H9 (cell line): ENCODE results near the gene PPP1R27. TPM values are rescaled to one million over a fixed set of nuclear protein-coding genes. Genes with fewer than 3 reads are reported as not detected.

Source experiments
- DNase-seq: peaks from one replicate; pipeline ENCODE4 v3.0.0-alpha.2; 2017
- H2AFZ ChIP-seq: one replicate; pipeline ENCODE4 v1.6.1; 2013; ENCODE audit warnings: mild to moderate bottlenecking, low read length, control low read depth, moderate library complexity
- H2AK5ac ChIP-seq: 2 replicates; pipeline ENCODE4 v1.6.1; 2013; ENCODE audit warnings: low read length, control low read depth, mixed read lengths; ENCODE audit not compliant: insufficient read length
- H2BK120ac ChIP-seq: one replicate; pipeline ENCODE4 v1.6.1; 2013; ENCODE audit warnings: low read depth, mild to moderate bottlenecking, low read length, control low read depth, inconsistent platforms; ENCODE audit not compliant: poor library complexity, severe bottlenecking
- H2BK12ac ChIP-seq: 2 replicates; pipeline ENCODE4 v1.6.1; 2013; ENCODE audit warnings: low read length, control low read depth, mixed read lengths, low read depth; ENCODE audit not compliant: insufficient read length
- H2BK15ac ChIP-seq: 2 replicates; pipeline ENCODE4 v1.6.1; 2013; ENCODE audit warnings: low read depth, low read length, control low read depth
- H2BK20ac ChIP-seq: one replicate; pipeline ENCODE4 v1.6.1; 2013; ENCODE audit warnings: low read depth, mild to moderate bottlenecking, low read length, control low read depth, inconsistent platforms; ENCODE audit not compliant: poor library complexity, severe bottlenecking
- H2BK5ac ChIP-seq: 2 replicates; pipeline ENCODE4 v1.6.1; 2013; ENCODE audit warnings: low read length, control low read depth, mixed read lengths; ENCODE audit not compliant: insufficient read length
- H3K14ac ChIP-seq: 2 replicates; pipeline ENCODE4 v1.6.1; 2013; ENCODE audit warnings: low read length, control low read depth; ENCODE audit not compliant: insufficient read depth
- H3K18ac ChIP-seq: 2 replicates; pipeline ENCODE4 v1.6.1; 2013; ENCODE audit warnings: low read depth, mild to moderate bottlenecking, mixed read lengths, low read length, control low read depth; ENCODE audit not compliant: insufficient read length
- H3K23ac ChIP-seq: 2 replicates; pipeline ENCODE4 v1.6.1; 2013; ENCODE audit warnings: low read length, control low read depth, mixed read lengths, low read depth; ENCODE audit not compliant: insufficient read length
- H3K23me2 ChIP-seq: 2 replicates; pipeline ENCODE4 v1.6.1; 2013; ENCODE audit warnings: low read depth, mild to moderate bottlenecking, mixed read lengths, low read length, control low read depth; ENCODE audit not compliant: insufficient read length, poor library complexity, severe bottlenecking
- H3K27ac ChIP-seq: 2 replicates; pipeline ENCODE4 v1.5.1; 2013; ENCODE audit warnings: low read length, control low read depth, mixed read lengths, low read depth; ENCODE audit not compliant: insufficient read length
- H3K27me3 ChIP-seq: 2 replicates; pipeline ENCODE4 v1.6.1; 2013; ENCODE audit warnings: low read length, control low read depth, inconsistent platforms; ENCODE audit not compliant: insufficient read depth
- H3K4ac ChIP-seq: 2 replicates; pipeline ENCODE4 v1.6.1; 2013; ENCODE audit warnings: low read depth, mild to moderate bottlenecking, control low read depth, inconsistent platforms, low read length, moderate library complexity
- H3K4me1 ChIP-seq: 2 replicates; pipeline ENCODE4 v1.6.1; 2013; ENCODE audit warnings: low read length, control low read depth, inconsistent platforms; ENCODE audit not compliant: insufficient read depth
- H3K4me2 ChIP-seq: 2 replicates; pipeline ENCODE4 v1.6.1; 2013; ENCODE audit warnings: low read length, control low read depth, mixed read lengths; ENCODE audit not compliant: insufficient read length, insufficient read depth
- H3K56ac ChIP-seq: 2 replicates; pipeline ENCODE4 v1.6.1; 2013; ENCODE audit warnings: low read depth, mild to moderate bottlenecking, mixed read lengths, low read length, control low read depth; ENCODE audit not compliant: insufficient read length
- H3K79me1 ChIP-seq: 2 replicates; pipeline ENCODE4 v1.6.1; 2013; ENCODE audit warnings: low read depth, mild to moderate bottlenecking, moderate library complexity, low read length, control low read depth, inconsistent platforms; ENCODE audit not compliant: insufficient read depth, poor library complexity, severe bottlenecking
- H3K79me2 ChIP-seq: 2 replicates; pipeline ENCODE4 v1.6.1; 2013; ENCODE audit warnings: low read length, control low read depth, inconsistent platforms; ENCODE audit not compliant: insufficient read depth
- H3K9ac ChIP-seq: 2 replicates; pipeline ENCODE4 v1.6.1; 2013; ENCODE audit warnings: low read length, control low read depth, mixed read lengths; ENCODE audit not compliant: insufficient read length; ENCODE audit errors: extremely low read depth
- H3K9me3 ChIP-seq: one replicate; pipeline ENCODE4 v1.6.1; 2013; ENCODE audit warnings: low read depth, low read length, inconsistent platforms; ENCODE audit not compliant: control insufficient read depth
- H3T11ph ChIP-seq: one replicate; pipeline ENCODE4 v1.6.1; 2013; ENCODE audit warnings: mild to moderate bottlenecking, low read length, control low read depth, inconsistent platforms
- H4K20me1 ChIP-seq: one replicate; pipeline ENCODE4 v1.6.1; 2013; ENCODE audit not compliant: control insufficient read depth, insufficient read length, insufficient read depth
- H4K5ac ChIP-seq: 2 replicates; pipeline ENCODE4 v1.6.1; 2013; ENCODE audit warnings: low read depth, mild to moderate bottlenecking, mixed read lengths, low read length, control low read depth; ENCODE audit not compliant: insufficient read length
- H4K8ac ChIP-seq: replicated peaks from 2 replicates; pipeline ENCODE4 v1.6.1; 2013; ENCODE audit warnings: low read length, control low read depth, mixed read lengths, low read depth; ENCODE audit not compliant: insufficient read length
- H4K91ac ChIP-seq: 2 replicates; pipeline ENCODE4 v1.6.1; 2013; ENCODE audit warnings: low read depth, mild to moderate bottlenecking, moderate library complexity, mixed read lengths, low read length, control low read depth; ENCODE audit not compliant: insufficient read length
- H3K27ac Mint-ChIP-seq, 3 experiments: 2 replicates in 2 of 3; 3 replicates in 1 of 3; pipeline ENCODE4 v1.8.0; 2020 to 2021; ENCODE audit warnings: mixed read lengths in 3 of 3, mild to moderate bottlenecking in 1 of 3, moderate library complexity in 1 of 3
- H3K27me3 Mint-ChIP-seq: 2 replicates; pipeline ENCODE4 v1.8.0; 2021; ENCODE audit warnings: low read depth, mild to moderate bottlenecking, moderate library complexity, mixed read lengths
- H3K36me3 Mint-ChIP-seq, 3 experiments: 2 replicates in 2 of 3; 3 replicates in 1 of 3; pipeline ENCODE4 v1.8.0; 2020 to 2021; ENCODE audit warnings: low read depth in 3 of 3, mixed read lengths in 3 of 3; ENCODE audit not compliant: insufficient read depth in 1 of 3
- H3K4me1 Mint-ChIP-seq, 2 experiments: 2 replicates each; pipeline ENCODE4 v1.8.0; 2020; ENCODE audit warnings: mixed read lengths in 2 of 2
- H3K4me3 Mint-ChIP-seq, 2 experiments: 2 replicates in 1 of 2; 3 replicates in 1 of 2; pipeline ENCODE4 v1.8.0; 2020 to 2021; ENCODE audit warnings: mild to moderate bottlenecking in 2 of 2, mixed read lengths in 2 of 2, moderate library complexity in 1 of 2
- H3K9me3 Mint-ChIP-seq, 2 experiments: 2 replicates in 1 of 2; 3 replicates in 1 of 2; pipeline ENCODE4 v1.8.0; 2020; ENCODE audit warnings: mild to moderate bottlenecking in 2 of 2, mixed read lengths in 2 of 2, moderate library complexity in 1 of 2
- CTCF ChIP-seq: fragments of 200-600 bp; sonication (generic); conservative IDR thresholded peaks from 3 replicates; pipeline ENCODE4 v1.8.0; 2021; ENCODE audit warnings: antibody characterized with exemption, mild to moderate bottlenecking
- WGBS: extraction: QIAGEN DNeasy Blood & Tissue Kit; methylation state at CpG from one replicate; pipeline ENCODE4 v1.1.7; 2013; ENCODE audit warnings: missing lambda C conversion rate, low lambda C conversion rate, mixed read lengths; ENCODE audit not compliant: insufficient read length; ENCODE audit errors: extremely low coverage; 5-methylcytosine and 5-hydroxymethylcytosine counted together
- total RNA-seq: library from RNA; stranded (reverse); gene quantifications from 2 replicates; pipeline ENCODE4 v1.2.1, GENCODE V29; 2021

The PPP1R27 gene
- total RNA-seq, 1 experiment from 2014 or later: 0.22 TPM

GRCh38 chr17:81813861-81814683 is 20.8 kb downstream of the PPP1R27 start:
- Mint-ChIP-seq H3K27ac (no peak overlapping the region), H3K4me3 (no peak overlapping the region), H3K36me3 (no peaks in the 10 kb centered on the region), H3K4me1 (peaks cover 0 to 6% of the 10 kb centered on the region in 2 experiments; a peak in 1 of 4 replicates), H3K27me3 (peaks cover 18% of the 10 kb centered on the region), H3K9me3 (no peaks in the 10 kb centered on the region; a peak in 3 of 5 replicates)
- Histone ChIP-seq H3T11ph (no peak overlapping the region), H2BK12ac (no peak overlapping the region), H3K23me2 (no peaks in the 10 kb centered on the region), H3K4ac (no peak overlapping the region), H4K20me1 (no peaks in the 10 kb centered on the region), H2BK120ac (no peak overlapping the region), H3K27me3 (no peaks in the 10 kb centered on the region), H3K79me1 (no peaks in the 10 kb centered on the region), H3K4me1 (no peaks in the 10 kb centered on the region), H2AFZ (no peak overlapping the region), H2AK5ac (no peak overlapping the region), H3K56ac (no peak overlapping the region), H4K91ac (no peak overlapping the region), H4K8ac (no peak overlapping the region), H3K14ac (no peak overlapping the region), H3K4me2 (no peak overlapping the region), H3K9ac (no peak overlapping the region), H3K9me3 (no peaks in the 10 kb centered on the region), H2BK20ac (no peak overlapping the region), H2BK15ac (no peak overlapping the region), H3K23ac (no peak overlapping the region), H3K27ac (no peak overlapping the region), H3K18ac (no peak overlapping the region), H4K5ac (no peak overlapping the region), H3K79me2 (no peaks in the 10 kb centered on the region), H2BK5ac (no peak overlapping the region)
- DNase-seq: no peak
- TF ChIP-seq CTCF: no peak
- no CpG with 5 or more reads among the region's 41 CpGs for WGBS
